ENCODE results near the gene FILIP1L.

Gene FILIP1L

DNA sequence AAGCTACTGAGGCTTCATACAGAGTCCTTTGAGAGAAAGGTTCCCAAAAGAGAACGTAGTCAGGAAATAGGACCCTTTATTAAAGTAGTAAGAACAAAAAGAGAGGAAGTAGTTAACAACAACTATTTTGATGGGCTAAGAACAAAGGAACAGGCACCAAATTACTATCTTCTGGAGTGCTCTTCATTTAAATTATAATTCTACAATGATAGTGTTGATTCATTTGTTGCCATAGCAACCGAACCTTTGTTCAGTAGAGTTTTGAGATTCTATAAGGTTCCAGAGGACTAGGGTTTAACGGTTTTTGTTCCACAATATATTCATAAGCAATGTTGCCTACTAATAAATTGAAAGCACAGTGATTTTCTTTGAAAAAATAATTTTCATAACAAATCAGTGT is 217.8 kb downstream of the FILIP1L start:
- no peak for TF ChIP-seq ZNF274 (IDR thresholded peaks at IDR 0.05; ENCODE audit: low read depth, low read length)
- no peak overlapping the region for H3K4me3 ChIP-seq (ENCODE audit: low read length)

DNA sequence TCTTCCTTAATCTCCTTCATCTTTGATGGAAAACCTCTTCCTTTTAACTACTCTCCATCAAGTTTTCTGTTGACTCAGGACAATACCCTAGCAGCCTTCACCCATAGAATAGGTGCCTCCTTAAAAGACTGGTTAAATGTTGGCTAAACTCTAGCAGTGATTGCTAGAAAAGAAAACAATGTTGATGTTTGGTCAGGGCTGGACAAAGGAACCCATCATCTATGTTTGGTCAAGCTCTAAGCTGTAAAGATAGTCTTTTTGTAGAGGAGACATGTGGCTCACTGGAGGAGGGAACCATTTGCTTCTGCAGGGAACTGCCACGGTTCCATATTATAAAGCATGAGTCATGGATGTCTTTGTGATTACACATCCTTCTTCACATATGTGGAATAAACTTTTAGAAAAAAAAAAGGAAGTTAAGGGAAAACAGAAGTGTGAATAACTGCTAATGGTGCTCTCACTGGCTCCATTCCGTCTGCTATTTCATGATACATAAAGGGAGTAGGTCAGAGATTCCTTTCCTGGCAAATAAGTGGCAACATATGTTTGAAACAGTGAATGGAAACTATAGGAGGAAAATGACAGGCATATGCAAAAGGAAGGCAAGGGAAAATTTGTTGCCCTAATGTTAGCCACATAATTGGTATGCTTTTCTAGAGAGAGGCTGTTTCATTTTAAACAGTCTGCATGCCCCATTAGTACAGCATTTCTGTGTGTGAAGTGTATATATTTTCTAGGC is 218.4 kb downstream of the FILIP1L start:
- H3K4me3 ChIP-seq (ENCODE audit: low read length), result no peak overlapping the region
- TF ChIP-seq ZNF274 (IDR thresholded peaks at IDR 0.05; ENCODE audit: low read depth, low read length), result no peak

DNA sequence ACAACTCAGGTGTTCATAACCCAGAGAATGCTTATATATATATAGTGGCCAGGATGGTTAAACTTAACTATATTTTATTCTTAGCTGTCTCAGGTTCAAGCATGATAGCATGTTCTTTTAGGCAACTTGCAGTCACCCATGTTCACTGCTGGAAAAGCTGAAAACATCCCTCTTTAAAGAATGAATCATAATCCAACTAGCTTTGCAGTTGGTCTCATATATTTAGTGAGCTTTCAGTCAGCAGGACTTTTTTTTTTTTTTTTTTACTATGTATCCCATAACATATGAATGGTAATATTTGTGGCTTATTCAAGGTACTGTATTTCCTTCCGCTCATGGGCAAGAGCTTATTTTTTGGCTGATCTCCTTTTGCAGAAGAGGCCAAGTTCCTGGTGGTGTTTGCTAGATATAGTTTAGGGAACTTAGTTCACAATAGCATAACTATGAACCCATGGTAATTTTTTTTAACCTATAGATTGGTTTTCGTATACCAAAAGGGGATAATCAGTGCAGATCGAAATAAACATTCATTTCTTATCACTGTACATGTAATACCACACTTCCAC is 219.1 kb downstream of the FILIP1L start:
- no peak for TF ChIP-seq ZNF274 (IDR thresholded peaks at IDR 0.05; ENCODE audit: low read depth, low read length)
- H3K4me3 ChIP-seq (ENCODE audit: low read length), result no peak overlapping the region

DNA sequence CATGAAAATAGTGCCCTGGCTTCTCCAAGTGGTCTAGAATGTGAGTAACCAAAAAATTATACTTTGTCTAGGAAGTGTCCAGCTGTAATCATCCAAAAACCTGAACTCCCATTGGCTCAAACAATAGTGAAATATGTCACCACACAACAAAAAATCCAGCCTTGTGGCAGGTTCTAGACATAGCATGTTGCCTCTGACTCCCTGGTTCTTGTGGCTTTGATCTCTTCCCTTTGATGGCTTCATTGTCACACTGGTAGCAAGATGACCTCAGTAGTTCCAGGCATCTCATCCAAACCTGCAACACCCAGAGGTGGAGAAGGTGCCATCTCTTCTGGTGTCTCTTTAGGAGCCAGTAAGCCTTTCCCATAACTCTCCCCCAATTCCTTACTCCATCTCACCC is 222.0 kb downstream of the FILIP1L start:
- no peak for TF ChIP-seq ZNF274 (IDR thresholded peaks at IDR 0.05; ENCODE audit: low read depth, low read length)
- no peak overlapping the region for H3K4me3 ChIP-seq (ENCODE audit: low read length)

DNA sequence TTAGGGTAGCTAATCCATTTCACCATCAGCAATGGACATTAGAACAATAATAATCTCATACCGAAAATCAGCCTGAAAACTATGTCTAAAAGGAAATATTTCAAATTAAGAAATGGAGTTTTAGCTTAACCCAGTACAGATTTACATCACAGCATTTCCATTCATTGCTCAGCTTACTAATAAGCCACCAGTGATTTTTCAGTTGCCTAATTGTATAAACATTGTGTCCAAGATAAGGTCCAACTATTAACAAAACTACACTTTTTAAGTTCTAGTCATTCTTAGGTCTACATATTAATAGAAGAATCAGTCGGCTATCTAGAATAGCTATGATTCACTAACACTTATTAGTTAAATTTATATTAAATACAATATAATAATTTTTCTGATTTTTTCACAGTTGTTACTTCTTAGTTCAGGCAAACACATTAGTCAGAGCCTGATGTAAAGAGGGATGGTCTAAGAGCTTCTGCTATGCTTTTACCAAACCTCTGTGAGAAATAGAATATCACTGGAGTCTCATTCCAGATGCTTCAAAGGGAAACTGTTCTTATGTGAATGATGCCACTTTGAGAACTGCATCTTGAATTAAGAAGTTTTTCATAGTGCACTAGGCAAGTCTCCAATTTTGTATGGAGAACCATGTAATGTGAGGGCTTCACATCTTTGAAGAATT is 222.6 kb downstream of the FILIP1L start:
- no peak for TF ChIP-seq ZNF274 (IDR thresholded peaks at IDR 0.05; ENCODE audit: low read depth, low read length)

DNA sequence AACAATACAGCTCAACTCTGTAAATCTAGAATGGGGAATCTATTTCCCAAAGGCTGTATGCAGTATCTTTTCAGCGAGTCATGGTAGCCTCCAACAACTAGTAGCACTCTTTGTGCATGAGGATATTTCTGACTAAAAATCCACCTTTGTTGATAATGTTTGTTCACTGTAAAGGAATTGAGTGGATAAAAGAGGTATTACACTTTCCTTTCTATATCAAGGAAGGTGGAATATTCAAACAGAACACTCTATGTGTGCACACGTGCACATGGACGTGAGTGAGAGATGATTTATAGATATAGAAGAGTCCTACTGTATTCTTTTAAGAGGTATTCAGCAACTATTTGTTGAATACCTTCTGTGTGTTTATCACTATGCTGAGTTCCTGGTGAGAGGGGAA is 228.4 kb downstream of the FILIP1L start:
- no peak overlapping the region for H3K4me3 ChIP-seq (ENCODE audit: low read length)
- no peak for TF ChIP-seq ZNF274 (IDR thresholded peaks at IDR 0.05; ENCODE audit: low read depth, low read length)

More for the DNA sequence above, 222.6 kb downstream of the FILIP1L start:
- no peak overlapping the region for H3K4me3 ChIP-seq (ENCODE audit: low read length)

DNA sequence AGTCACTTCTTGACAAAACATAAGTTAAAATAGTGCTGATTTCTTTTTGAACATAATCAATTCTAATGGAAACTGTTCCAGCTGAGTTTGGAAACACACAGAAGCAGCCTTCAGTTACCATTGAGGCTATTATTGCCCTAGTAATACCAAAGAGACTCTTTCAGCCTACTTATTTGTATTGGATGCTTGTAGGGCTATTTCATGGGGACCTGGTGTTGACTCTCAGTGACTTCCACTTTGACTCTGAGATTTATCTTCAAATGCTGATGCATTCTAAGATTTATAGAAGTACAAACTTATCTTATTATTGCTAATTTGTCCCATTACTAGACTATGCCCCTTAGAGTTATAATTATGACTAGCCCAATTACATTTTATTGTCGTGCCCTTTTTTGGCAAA is 229.2 kb downstream of the FILIP1L start:
- H3K4me3 ChIP-seq (ENCODE audit: low read length), result no peak overlapping the region
- TF ChIP-seq ZNF274 (IDR thresholded peaks at IDR 0.05; ENCODE audit: low read depth, low read length), result no peak

DNA sequence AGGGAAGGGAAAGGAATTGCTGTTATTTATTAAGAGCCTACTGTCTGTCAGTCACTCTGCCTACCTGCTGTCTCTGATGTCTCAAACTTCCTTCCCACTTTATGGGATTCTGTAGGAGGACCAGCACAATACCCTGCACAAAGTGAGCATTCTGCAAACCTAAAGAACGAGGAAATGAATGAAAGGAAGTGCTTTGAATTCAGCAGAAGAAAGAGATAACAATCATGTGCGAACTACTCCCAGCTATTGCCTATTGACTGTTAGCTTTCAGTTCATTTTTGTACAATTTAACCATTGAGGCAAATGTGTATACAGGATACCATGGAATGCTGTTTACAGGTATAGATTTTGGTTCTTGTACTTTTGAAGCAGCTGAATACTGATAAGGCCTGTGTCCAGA is 229.8 kb downstream of the FILIP1L start:
- no peak for TF ChIP-seq ZNF274 (IDR thresholded peaks at IDR 0.05; ENCODE audit: low read depth, low read length)
- H3K4me3 ChIP-seq (ENCODE audit: low read length), result no peak overlapping the region

DNA sequence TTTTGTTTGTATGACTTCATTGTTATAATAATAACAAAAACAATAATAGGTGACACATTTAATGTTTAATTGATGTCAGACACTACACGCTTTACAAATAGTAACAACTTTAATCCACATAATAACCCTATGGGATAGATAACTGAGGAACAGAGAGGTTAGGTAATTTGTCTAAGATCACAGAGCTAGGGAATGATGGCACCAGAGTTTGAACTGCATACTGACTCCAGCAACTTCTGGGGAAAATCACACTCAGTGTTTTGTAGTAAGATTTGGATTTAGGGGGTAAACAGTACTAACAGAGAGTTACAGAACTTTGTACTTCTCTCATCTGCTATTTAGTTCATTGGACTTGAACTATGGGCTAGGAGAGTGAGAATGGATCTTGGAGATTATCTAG is 230.6 kb downstream of the FILIP1L start:
- no peak for TF ChIP-seq ZNF274 (IDR thresholded peaks at IDR 0.05; ENCODE audit: low read depth, low read length)

DNA sequence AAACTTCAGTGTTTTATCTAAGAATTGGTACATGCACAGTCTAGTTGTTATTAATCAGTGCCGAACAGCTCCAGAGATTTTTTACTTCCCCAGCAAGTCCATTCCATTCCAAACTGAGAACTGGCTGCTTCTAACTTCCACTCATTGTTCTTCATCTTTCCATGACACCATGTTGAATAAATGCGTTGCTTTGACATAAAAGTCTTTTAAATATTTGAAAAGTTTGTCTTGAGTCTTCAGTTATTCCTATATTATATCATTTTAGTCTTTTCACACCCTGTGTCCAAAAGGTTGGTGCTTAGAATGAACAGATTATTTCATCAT is 231.2 kb downstream of the FILIP1L start:
- no peak for TF ChIP-seq ZNF274 (IDR thresholded peaks at IDR 0.05; ENCODE audit: low read depth, low read length)
- no peak overlapping the region for H3K4me3 ChIP-seq (ENCODE audit: low read length)

More for the DNA sequence above, 230.6 kb downstream of the FILIP1L start:
- H3K4me3 ChIP-seq (ENCODE audit: low read length), result no peak overlapping the region

DNA sequence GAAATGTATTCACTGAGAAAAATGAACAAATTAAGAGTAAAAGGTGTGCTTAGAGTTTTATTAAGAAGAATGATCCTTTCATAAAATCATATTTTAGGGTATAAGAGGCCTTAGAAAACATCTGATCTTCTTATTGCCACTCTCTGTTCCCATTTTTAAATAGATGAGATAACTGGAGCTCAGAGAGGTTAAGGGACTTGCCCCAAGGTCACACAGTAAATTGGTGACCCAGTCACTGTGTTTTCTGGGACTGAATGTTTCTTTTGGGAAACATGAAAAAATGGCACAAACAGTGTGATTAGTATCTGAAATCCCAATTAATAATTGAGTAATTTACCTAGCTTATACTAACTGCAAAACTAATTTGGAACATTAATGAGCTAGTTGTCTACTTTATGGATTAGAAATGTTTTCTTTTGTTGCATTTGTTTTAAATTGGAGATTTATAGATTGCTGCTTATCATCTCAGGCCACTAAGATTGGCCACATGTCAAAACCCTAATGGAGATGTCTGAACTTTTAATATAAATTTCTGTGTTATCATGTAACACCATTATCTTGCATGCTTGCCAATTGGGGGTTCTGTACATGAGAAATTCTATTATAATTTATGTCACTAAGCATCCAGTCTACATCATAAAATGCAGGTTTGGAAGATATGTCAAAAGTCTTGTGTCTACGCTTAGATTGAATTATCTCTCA is 231.7 kb downstream of the FILIP1L start:
- H3K4me3 ChIP-seq (ENCODE audit: low read length), result no peak overlapping the region
- no peak for TF ChIP-seq ZNF274 (IDR thresholded peaks at IDR 0.05; ENCODE audit: low read depth, low read length)

DNA sequence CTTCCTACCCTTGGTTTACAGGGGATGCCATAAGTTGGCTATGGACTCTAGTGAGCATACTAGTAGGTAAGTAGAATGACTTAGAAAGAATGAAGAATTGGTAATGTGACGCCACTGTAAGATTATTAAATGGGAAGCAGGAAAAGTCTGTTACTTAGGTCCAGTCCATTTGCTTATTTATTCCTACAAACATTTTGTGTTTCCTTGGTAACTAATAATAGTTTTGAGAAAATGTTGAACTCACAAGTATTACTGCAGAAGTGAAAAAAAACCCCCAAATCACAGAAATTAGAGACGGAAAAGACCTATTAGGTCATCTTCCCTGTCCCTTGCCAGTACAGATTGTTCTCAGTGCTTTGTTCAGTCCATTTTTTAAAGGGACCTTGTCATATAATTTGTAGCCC is 233.2 kb downstream of the FILIP1L start:
- no peak for TF ChIP-seq ZNF274 (IDR thresholded peaks at IDR 0.05; ENCODE audit: low read depth, low read length)
- H3K4me3 ChIP-seq (ENCODE audit: low read length), result no peak overlapping the region

DNA sequence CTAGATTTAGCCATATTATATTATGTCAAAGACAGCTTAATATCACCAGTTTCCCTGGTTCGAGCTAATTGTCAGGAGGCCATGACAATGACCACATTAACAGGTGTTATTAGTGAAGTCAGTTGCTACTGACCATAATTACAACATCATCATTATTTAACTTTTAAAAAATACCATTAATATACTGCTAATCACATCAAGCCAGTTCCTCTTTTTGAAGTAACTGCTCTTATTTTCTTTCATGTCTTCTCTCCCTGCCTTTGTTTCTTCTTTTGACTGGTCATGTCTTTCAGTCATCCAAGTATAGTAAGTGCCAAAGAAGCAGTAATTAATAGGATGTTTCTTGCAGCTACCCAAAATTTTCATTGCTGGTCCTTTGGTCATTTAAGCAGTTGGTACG is 235.0 kb downstream of the FILIP1L start:
- no peak overlapping the region for H3K4me3 ChIP-seq (ENCODE audit: low read length)
- no peak for TF ChIP-seq ZNF274 (IDR thresholded peaks at IDR 0.05; ENCODE audit: low read depth, low read length)

DNA sequence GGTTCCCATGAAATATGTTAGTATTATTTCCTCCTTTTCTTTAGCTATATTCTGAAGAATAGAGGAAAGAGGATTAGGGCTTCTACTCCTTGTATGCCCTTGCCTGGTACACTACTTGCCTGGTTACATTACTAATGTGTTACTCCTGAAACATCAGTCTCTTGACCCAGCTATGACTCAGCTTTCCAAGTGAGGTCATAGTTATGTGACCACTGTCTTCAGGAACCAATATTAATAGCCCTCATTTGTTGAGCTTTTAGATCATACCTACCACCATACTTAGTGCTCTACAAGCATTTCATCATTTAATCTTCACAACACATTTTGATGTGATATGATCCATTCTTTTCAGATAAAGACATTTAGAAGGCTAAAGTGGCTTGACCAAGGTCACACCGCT is 236.3 kb downstream of the FILIP1L start:
- TF ChIP-seq ZNF274 (IDR thresholded peaks at IDR 0.05; ENCODE audit: low read depth, low read length), result no peak
- H3K4me3 ChIP-seq (ENCODE audit: low read length), result no peak overlapping the region
